HG03064 (cell line): Measurements from ENCODE around the gene NIM1K.
"Not testable (repeated sequence)": the region's sequence is repeated elsewhere in the genome, so short reads cannot be mapped to it uniquely, and the experiment has no call there.

Experiments used
- ATAC-seq: cut with Tn5 transposase; IDR thresholded peaks from one replicate; pipeline ENCODE4 v1.9.1; 2021; ENCODE audit warnings: low read depth; ENCODE audit not compliant: unreplicated experiment

The NIM1K gene

DNA sequence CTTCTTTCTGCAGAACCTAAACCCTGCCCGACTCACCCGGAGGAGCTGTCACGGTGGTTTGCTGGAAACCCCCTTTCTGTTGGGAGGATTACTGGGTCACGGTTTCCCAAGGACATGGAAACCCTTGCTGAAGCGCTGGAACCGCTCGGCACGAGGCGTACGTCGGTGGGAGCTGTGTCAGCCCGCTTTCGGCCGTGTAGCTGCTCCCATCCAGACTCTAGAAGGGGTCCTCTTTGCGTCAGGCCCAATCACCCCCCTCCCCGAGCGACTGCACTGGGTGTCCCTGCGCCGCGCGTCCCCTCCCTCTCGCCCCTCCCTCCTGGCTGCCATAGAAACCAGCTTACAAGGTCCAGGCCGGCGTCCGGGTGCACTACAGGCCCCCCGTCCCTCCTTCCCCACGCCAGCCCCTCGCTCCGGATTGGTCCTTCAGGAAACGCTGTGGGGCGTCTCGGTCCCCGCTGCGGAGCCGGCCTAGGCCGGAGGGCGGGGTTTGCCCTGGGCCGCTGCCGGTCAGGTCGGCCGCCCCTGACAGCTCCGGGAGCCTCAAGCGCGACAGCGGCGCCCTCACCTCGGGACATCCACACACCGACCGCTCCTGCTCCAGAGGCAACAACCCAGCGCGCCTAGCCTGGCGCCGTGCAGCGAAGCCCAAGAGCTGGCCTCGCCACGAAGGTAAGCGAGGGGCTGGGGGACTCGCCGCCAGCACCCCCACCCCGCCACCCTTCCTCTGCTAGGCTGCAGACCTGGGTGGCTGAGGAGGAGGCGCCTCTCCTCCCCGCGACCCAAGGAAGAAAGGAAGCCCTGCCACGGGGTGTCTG lies at the start of gene NIM1K:
Gene NIM1K, plus strand, starts transcription at position 486 of the 818 bp plus-strand sequence. CDS start 53,551 bp downstream, outside the sequence.
- ATAC-seq, result peak; percentile 77

GRCh38 chr5:43145071-43145470 lies 47.0 kb upstream of the NIM1K start:
- no peak for ATAC-seq

GRCh38 chr5:43146958-43147357 lies 45.1 kb upstream of the NIM1K start:
- no peak for ATAC-seq

DNA sequence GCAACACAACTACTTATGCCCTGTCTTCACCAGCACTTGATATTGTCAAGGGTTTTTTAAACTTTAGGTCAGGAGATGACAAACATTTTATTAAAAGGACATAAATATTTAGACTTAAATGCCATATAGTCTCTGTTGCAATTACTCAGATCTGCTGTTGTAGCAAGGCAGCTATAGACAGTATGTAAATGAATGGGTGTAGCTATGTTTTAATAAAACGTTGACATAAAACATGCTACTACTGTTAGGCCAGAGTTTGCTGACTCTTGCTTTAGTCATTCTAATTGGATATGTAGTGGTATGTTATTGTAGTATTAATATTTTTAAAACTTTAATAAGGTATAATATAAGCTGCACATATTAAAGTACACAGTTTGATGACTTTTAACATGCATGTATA lies 43.6 kb upstream of the NIM1K start:
- ATAC-seq, result no peak

DNA sequence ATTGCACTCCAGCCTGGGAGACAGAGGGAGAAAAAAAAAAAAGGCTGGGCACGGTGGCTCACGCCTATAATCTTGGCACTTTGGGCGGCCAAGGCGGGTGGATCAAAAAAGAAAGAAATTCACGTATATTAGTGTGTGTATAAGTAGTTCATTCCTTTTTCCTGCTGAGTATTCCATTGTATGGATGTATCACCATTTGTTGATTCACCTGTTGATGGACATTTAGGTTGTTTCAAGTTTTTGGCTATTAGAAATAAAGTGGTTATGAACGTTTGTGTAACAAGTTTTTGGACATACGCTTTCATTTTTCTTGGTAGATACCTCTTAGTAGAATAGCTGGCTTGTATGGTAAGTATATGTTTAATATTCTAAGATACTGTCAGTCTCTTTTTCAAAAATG lies 42.8 kb upstream of the NIM1K start:
- no peak for ATAC-seq

- ATAC-seq, result no peak
Measured at GRCh38 chr5:43150075-43150474, 42.0 kb upstream of the NIM1K start.

- ATAC-seq, result no peak
Measured at GRCh38 chr5:43150748-43151147, 41.3 kb upstream of the NIM1K start.

DNA sequence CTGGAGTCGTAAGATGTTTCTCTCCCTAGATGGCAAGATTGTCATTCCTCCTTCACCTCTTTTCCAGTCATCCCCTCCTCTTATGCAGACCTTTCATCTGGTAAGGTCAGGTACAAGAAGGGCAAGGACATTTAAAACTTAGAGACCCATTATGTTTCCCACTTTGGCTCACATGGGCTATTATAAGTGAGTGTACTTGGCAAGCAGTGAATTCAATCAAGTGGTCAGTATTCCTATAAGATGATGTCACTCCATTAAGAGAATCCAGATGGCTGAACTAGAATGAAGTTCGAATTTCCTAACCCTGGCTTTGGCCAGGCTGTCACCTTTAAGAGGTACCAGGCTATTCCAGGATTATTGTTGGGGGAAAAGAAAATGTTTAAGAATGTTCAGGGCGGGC lies 39.1 kb upstream of the NIM1K start:
- no peak for ATAC-seq

- ATAC-seq, result no peak
Measured at GRCh38 chr5:43154469-43154868, 37.6 kb upstream of the NIM1K start.

DNA sequence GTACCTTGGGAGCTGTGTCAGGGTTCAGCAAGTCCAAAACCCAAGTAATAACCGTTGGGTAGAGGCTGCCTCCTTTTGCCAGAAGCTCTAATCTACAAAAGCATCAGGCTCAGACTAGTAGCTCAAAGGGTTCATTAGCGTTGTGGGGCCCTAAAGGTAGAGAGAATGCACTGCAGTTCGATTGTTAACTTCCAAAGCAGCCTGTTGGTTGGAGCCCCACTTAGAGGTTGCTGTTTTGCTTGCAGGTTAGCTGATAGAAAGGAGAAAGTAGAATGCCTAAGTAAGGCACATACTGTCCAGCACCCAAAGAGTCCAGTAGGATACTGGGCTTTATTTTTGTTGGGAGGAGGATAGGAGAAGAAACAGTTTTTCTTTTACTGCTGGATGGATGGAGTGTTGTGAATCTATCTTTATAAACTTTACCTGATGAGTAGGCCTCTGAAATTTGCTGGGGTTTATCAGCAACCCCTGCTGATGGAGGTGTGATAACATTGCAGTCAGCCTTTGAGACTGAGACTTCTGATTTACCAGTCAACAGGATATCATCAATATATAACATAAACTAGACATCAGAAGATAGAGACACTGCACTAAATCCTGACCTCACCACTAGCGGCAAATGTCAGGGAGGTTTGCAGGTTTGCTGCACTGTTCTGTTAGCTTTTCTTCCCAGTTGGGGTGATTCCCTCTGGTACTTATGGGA lies 36.5 kb upstream of the NIM1K start:
- ATAC-seq, result no peak

DNA sequence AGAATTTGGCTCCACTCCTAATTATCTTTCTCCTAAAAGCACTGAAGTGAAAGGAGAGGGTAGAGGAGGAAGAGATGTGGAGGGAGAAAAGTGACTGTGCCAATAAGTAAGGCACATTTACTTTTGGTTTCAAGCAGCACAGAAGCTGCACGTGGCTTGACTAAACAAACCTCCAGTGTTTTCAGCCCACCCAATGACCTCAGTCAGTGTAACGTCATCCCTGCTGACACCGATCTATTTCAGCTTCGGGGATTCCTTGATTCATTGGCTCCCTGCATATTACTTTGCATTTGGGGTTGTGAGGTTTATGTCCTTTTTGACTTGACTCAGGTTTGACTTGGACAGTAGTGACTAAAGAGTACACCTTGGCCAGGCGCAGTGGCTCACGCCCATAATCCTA lies 35.6 kb upstream of the NIM1K start:
- ATAC-seq, result no peak

DNA sequence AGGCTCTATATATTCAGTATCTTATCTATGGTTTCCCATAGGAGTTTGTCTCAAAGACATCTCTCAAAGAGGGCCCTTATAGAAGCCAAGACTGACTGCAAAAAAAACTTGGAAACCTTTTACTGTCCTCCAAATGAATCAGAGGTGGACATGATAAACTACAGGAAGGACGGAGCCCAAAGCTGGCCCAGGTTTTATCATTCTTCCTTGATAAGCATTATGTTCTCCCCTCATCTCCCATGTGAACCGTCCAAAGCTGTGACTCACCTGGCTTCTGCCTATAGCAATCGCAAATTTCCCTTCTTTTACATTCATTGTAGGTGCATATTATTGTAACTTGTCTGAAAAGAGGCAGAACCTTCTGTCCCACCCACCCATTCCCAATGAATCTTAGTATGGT lies 35.0 kb upstream of the NIM1K start:
- no peak for ATAC-seq

- no peak for ATAC-seq
Measured at GRCh38 chr5:43161244-43161643, 30.8 kb upstream of the NIM1K start.

GRCh38 chr5:43164801-43165200 lies 27.2 kb upstream of the NIM1K start:
- ATAC-seq, result not testable (repeated sequence)

DNA sequence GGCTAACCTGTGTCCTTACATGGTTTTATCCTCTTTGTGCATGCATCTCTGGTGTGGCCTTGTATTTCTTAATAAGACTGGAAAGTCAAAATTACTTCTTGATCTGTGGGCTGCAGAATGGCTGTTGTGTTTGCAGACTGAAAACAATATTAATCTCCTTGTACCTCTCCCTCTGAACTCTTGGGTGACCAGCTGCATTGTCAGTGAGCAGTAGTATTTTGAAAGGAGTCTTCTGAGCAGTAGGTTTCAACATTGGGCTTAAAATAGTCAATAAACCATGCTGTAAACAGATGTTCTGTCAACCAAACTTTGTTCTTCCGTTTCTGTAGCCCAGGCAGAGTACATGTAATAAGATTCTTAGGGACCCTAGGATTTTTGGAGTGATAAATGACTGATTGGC lies 26.7 kb upstream of the NIM1K start:
- no peak for ATAC-seq

DNA sequence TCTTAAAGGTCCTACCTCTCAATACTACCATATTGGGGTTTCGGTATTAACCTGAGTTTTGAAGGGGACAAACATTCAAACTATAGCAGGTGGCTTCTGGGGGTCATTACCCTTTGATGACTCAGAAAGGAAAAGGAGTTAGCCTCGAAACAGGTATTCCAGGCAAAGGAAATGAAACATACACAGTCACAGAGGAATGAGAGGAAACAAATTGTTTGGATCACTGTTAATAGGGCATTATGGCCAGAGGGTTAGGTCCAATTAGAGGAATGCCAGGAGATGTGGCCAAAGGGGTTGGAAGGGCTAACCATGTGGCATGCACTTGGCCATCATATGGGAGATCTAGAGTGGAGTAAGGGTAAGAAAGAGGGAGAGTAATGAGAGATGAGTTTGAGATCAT lies 23.9 kb upstream of the NIM1K start:
- no peak for ATAC-seq

- no peak for ATAC-seq
Measured at GRCh38 chr5:43171451-43171850, 20.6 kb upstream of the NIM1K start.

- ATAC-seq, result no peak
Measured at GRCh38 chr5:43171926-43172325, 20.1 kb upstream of the NIM1K start.

DNA sequence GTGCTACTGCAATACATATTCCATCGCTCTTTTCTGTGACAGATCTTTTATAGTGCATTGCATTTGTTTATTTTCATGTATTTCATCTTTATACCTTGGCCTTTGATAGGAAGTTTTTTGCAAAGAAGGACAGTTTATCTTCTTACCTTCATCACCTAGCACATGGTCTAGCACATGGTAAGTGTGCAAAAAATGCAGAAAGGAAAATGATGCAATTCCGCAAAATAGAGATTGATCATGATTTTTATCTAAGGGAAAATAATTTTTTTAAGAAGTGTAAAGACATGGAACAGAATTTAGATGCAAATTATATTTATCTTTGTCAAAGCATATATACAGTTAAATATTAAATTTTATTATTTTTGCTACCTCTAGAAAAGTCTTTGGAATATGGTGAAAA lies 19.2 kb upstream of the NIM1K start:
- no peak for ATAC-seq

- ATAC-seq, result no peak
Measured at GRCh38 chr5:43174586-43174985, 17.4 kb upstream of the NIM1K start.

GRCh38 chr5:43179836-43180235 lies 12.2 kb upstream of the NIM1K start:
- ATAC-seq, result no peak

DNA sequence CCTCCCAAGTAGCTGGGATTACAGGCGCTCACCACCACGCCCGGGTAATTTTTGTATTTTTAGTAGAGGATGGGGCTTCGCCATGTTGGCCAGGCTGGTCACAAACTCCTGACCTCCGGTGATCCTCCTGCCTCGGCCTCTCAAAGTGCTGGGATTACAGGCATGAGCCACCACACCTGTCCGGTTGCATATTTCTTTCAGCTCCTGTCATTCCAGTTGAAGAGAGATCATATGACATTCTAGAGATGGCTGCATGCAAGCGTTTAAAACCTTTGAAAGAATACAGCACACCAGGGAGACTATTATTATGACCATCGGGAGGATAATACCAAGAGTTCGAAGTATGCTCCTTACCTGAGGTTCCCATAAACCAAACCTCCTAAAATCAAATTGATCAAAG lies 9.6 kb upstream of the NIM1K start:
- no peak for ATAC-seq
